Activated CD4-positive, alpha-beta T cell treated with anti-CD3 and anti-CD28 coated beads, Interleukin-2, amount 10 ng/mL, durations not matched to agents 7 days and 5 days (primary cell): ENCODE measurements around the gene ESRRA. TPM values are rescaled to one million over a fixed set of nuclear protein-coding genes. Genes with fewer than 3 reads are reported as not detected.
A peak's percentile ranks its signal among the peaks of the same experiment; 100 is the strongest.
"Not testable (repeated sequence)": the region's sequence is repeated elsewhere in the genome, so short reads cannot be mapped to it uniquely, and the experiment has no call there.

Source experiments
- CTCF ChIA-PET: fragments of 350-600 bp; sonication (Branson Sonifier 250); formaldehyde crosslinking; loops from one replicate; lab custom pipeline; 2021; ENCODE audit warnings: antibody characterized with exemption; lab: Charles Lee
- POLR2A ChIA-PET: fragments of 350-600 bp; sonication (Branson Sonifier 250); formaldehyde crosslinking; loops from one replicate; lab custom pipeline; 2021; ENCODE audit warnings: antibody characterized with exemption; lab: Charles Lee
- DNase-seq: peaks from one replicate; pipeline ENCODE4 v3.0.0-alpha.2; 2020
- H3K27ac Mint-ChIP-seq: one replicate; pipeline ENCODE4 v1.8.0; 2021; ENCODE audit warnings: mild to moderate bottlenecking, moderate library complexity, mixed read lengths
- H3K27me3 Mint-ChIP-seq: one replicate; pipeline ENCODE4 v1.8.0; 2021; ENCODE audit warnings: mixed read lengths
- H3K36me3 Mint-ChIP-seq: one replicate; pipeline ENCODE4 v1.8.0; 2021; ENCODE audit warnings: low read depth, mixed read lengths
- H3K4me1 Mint-ChIP-seq: one replicate; pipeline ENCODE4 v1.8.0; 2021; ENCODE audit warnings: mixed read lengths
- H3K4me3 Mint-ChIP-seq: one replicate; pipeline ENCODE4 v1.8.0; 2021; ENCODE audit warnings: mild to moderate bottlenecking, moderate library complexity, mixed read lengths
- H3K9me3 Mint-ChIP-seq: one replicate; pipeline ENCODE4 v1.8.0; 2021; ENCODE audit warnings: mixed read lengths
- total RNA-seq, 2 experiments: library from RNA; stranded (reverse); gene quantifications; one replicate each; pipeline ENCODE4 v1.2.3, GENCODE V29; 2021

Gene ESRRA
- total RNA-seq, 2 experiments from 2014 or later, result 24.8 to 32.0 TPM

DNA sequence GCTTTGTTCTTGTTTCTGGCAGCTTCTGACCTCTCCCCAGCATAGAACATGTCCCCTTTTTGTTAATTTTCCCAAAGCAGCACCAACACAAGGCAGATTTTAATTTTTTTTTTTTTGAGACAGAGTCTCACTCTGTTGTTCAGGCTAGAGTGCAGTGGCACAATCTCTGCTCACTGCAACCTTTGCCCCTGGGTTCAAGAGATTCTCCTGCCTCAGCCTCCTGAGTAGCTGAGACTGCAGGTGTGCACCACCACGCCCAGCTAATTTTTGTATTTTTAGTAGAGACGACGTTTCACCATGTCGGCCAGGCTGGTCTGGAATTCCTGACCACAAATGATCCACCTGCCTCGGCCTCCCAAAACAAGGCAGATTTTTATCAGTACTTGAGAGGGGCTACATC, 2.5 kb downstream of the ESRRA start:
- peak overlapping the region; percentile 28 for H3K27ac Mint-ChIP-seq
- H3K9me3 Mint-ChIP-seq, DNase-seq, H3K27me3 Mint-ChIP-seq: not testable (repeated sequence)
- H3K4me3 Mint-ChIP-seq, result peak overlapping the region; percentile 87
- ChIA-PET POLR2A (interaction anchor here (0.6 kb wide), 1 partner anchor 10 kb away, joined by 4 read pairs; the partner anchor contains the start of gene PRDX5), CTCF (interaction anchor here (1.2 to 5.3 kb wide), 2 partner anchors 9 to 24 kb away, joined by 3 to 35 read pairs; partner anchors contain the start of genes PRDX5 and TRMT112)
- peaks cover 45% of the 10 kb centered on the region for H3K4me1 Mint-ChIP-seq
- H3K36me3 Mint-ChIP-seq, result peaks cover 16% of the 10 kb centered on the region

- Mint-ChIP-seq H3K36me3 (peaks cover 23% of the 10 kb centered on the region), H3K4me3 (no peak overlapping the region), H3K9me3 (no peaks in the 10 kb centered on the region), H3K27me3 (no peaks in the 10 kb centered on the region), H3K27ac (peak overlapping the region; percentile 65), H3K4me1 (peaks cover 36% of the 10 kb centered on the region)
- POLR2A ChIA-PET, result no interaction called here
- CTCF ChIA-PET, result interaction anchor here (0.6 to 2.5 kb wide), 4 partner anchors 9 to 1352 kb away, joined by 3 to 12 read pairs (median 3); no protein-coding TSS in a partner anchor
- no peak for DNase-seq
These were observed 7.6 kb downstream of the ESRRA start for GRCh38 chr11:64312947-64313346.

DNA sequence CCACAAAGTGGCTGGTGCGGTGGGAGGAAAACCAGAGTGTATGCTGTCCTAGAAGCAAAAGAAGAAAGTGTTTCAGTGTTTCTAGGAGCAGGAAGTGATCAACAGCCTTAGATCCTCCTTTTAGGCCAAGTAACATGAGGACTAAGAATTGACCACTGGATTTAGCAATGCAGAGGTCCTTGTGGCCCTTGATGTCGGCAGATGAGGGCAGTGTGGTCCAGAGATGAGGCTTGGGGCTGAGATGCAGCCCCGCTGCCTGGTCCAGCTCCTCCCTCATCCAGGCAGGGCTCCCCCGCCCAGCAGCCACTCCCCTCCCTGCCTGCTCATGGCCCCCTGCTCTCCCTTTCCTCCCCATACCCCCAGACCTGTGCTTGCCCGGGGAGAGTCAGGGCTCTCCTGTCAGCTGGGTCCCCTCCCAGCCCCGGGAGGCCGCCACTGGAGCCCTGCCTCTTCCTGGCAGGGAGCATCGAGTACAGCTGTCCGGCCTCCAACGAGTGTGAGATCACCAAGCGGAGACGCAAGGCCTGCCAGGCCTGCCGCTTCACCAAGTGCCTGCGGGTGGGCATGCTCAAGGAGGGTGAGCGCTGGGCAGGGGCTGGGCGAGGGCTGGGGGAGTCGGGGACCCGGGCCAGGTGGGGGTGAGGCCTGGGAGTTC, 8.3 kb downstream of the ESRRA start:
- CTCF ChIA-PET, result interaction anchor here (0.6 to 2.5 kb wide), 6 partner anchors 9 to 1352 kb away, joined by 3 to 12 read pairs (median 3); no protein-coding TSS in a partner anchor
- POLR2A ChIA-PET, result no interaction called here

DNA sequence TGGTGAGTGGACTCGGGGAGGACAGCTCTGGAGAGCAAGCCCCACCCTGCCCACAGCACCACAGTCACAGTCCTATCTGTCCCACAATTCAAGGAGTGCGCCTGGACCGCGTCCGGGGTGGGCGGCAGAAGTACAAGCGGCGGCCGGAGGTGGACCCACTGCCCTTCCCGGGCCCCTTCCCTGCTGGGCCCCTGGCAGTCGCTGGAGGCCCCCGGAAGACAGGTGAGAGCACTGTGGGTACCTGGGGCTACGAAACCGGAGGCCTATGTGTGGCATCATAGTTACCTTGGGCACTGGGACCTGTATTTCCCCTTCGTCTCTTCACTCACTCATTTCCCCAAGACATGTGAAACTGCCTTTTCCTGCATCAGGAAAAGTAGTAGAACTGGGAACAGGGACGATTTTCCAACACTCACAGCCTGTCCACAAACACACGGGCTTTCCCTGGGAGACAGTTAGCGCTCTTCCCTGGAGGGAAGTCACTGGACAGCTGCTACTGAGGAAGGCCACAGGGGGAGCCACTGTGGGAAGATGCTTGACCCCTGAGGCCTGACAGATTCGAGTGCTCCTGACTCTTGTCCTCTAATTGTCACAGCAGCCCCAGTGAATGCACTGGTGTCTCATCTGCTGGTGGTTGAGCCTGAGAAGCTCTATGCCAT, 9.0 kb downstream of the ESRRA start:
- H3K4me3 Mint-ChIP-seq, result no peak overlapping the region
- H3K9me3 Mint-ChIP-seq, result no peaks in the 10 kb centered on the region
- ChIA-PET CTCF (interaction anchor here (1.2 to 2.5 kb wide), 3 partner anchors 10 to 18 kb away, joined by 3 to 12 read pairs (median 4); no protein-coding TSS in a partner anchor), POLR2A (no interaction called here)
- H3K4me1 Mint-ChIP-seq, result peaks cover 44% of the 10 kb centered on the region
- DNase-seq, result no peak
- H3K27ac Mint-ChIP-seq, result no peak overlapping the region
- peaks cover 23% of the 10 kb centered on the region for H3K36me3 Mint-ChIP-seq
- H3K27me3 Mint-ChIP-seq, result no peaks in the 10 kb centered on the region

More for the DNA sequence above, 8.3 kb downstream of the ESRRA start:
- H3K9me3 Mint-ChIP-seq, result no peaks in the 10 kb centered on the region
- DNase-seq, result no peak
- H3K36me3 Mint-ChIP-seq, result peaks cover 23% of the 10 kb centered on the region
- no peak overlapping the region for H3K4me3 Mint-ChIP-seq
- no peak overlapping the region for H3K27ac Mint-ChIP-seq
- peaks cover 39% of the 10 kb centered on the region for H3K4me1 Mint-ChIP-seq
- no peaks in the 10 kb centered on the region for H3K27me3 Mint-ChIP-seq

- POLR2A ChIA-PET, result no interaction called here
- Mint-ChIP-seq H3K4me1 (peaks cover 48% of the 10 kb centered on the region), H3K27me3 (no peaks in the 10 kb centered on the region), H3K36me3 (peaks cover 23% of the 10 kb centered on the region), H3K27ac (no peak overlapping the region), H3K4me3 (no peak overlapping the region), H3K9me3 (no peaks in the 10 kb centered on the region)
- CTCF ChIA-PET, result interaction anchor here (1.2 to 2.5 kb wide), 3 partner anchors 11 to 17 kb away, joined by 3 to 12 read pairs (median 4); no protein-coding TSS in a partner anchor
- DNase-seq, result no peak
These were observed 9.7 kb downstream of the ESRRA start for GRCh38 chr11:64314805-64315561.

- DNase-seq, H3K9me3 Mint-ChIP-seq, H3K27me3 Mint-ChIP-seq: not testable (repeated sequence)
- CTCF ChIA-PET, result interaction anchor here (2.8 to 5.0 kb wide), 3 partner anchors 10 to 110 kb away, joined by 19 to 54 read pairs (median 35); partner anchors contain the start of genes ESRRA and FERMT3
- H3K27ac Mint-ChIP-seq, result peak overlapping the region; percentile 99
- POLR2A ChIA-PET, result interaction anchor here (0.6 to 1.1 kb wide), 2 partner anchors 11 to 413 kb away, joined by 3 to 5 read pairs; partner anchors contain the start of gene ESRRA
- peaks cover 26% of the 10 kb centered on the region for H3K36me3 Mint-ChIP-seq
- H3K4me3 Mint-ChIP-seq, result peak overlapping the region; percentile 94
- peaks cover 44% of the 10 kb centered on the region for H3K4me1 Mint-ChIP-seq
These were observed 10.6 kb downstream of the ESRRA start for GRCh38 chr11:64315667-64316526.

DNA sequence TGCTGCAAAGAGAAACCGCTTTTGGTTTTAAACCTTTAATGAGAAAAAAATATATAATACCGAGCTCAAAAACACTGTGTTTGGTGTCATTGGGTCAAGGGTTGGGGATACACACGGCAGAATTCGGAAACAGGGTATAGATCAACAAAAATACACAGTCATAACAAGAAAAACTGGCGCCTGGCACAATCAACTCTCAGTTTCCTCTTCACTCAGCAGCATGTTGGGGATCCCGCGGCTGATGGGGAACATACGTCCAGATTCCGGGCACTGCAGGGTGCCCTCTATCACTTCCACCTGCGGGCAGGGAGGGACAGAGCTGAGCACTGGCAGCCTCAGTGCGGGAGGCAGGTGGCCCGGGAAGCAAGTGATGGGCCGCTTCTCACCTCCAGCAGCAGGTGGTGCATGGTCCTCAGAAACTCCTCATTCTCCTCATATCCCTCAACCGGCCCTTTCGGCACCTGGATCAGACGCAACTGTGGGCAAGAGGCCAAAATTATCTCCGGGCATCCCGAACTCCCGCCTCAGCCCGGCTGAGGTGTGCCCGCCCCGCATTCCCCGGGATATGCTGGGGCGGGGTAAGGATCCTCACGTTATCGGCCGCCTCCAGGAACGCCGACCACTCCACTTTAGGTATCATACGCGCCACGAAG, 11.5 kb downstream of the ESRRA start:
- Mint-ChIP-seq H3K9me3 (no peaks in the 10 kb centered on the region), H3K4me3 (peak overlapping the region; percentile 94), H3K27me3 (no peaks in the 10 kb centered on the region), H3K4me1 (peaks cover 44% of the 10 kb centered on the region), H3K36me3 (peaks cover 32% of the 10 kb centered on the region), H3K27ac (peak overlapping the region; percentile 99)
- ChIA-PET POLR2A (interaction anchor here (0.6 to 1.4 kb wide), 7 partner anchors 12 to 1335 kb away, joined by 3 to 12 read pairs (median 5); partner anchors contain the start of genes BAD, ESRRA and FERMT3), CTCF (interaction anchor here (0.7 to 5.0 kb wide), 18 partner anchors 11 to 132 kb away, joined by 3 to 54 read pairs (median 5); partner anchors contain the start of genes ESRRA, FERMT3, PLCB3 and STIP1)
- DNase-seq, result peak; percentile 45

GRCh38 chr11:64317325-64317960, 12.1 kb downstream of the ESRRA start, which contains the start of gene TRMT112:
Gene TRMT112 (minus strand): TSS chr11:64317559. CDS start chr11:64317526, 33 bp downstream.
- peak within 1 kb of the TSS; percentile 94 for H3K4me3 Mint-ChIP-seq
- CTCF ChIA-PET, result interaction anchor here (0.7 to 5.0 kb wide), 22 partner anchors 10 to 317 kb away, joined by 3 to 54 read pairs (median 4); partner anchors contain the start of genes ESRRA, FERMT3, PLCB3 and STIP1
- POLR2A ChIA-PET, result interaction anchor here (0.5 to 1.4 kb wide), 9 partner anchors 10 to 1334 kb away, joined by 3 to 12 read pairs (median 4); partner anchors contain the start of genes BAD, ESRRA and FERMT3
- peaks cover 43% of the 10 kb centered on the region for H3K4me1 Mint-ChIP-seq
- peak within 1 kb of the TSS; percentile 99 for H3K27ac Mint-ChIP-seq
- H3K27me3 Mint-ChIP-seq, result no peaks in the 10 kb centered on the region
- peak; percentile 99 for DNase-seq
- H3K36me3 Mint-ChIP-seq, result peaks cover 31% of the 10 kb centered on the region
- no peaks in the 10 kb centered on the region for H3K9me3 Mint-ChIP-seq

DNA sequence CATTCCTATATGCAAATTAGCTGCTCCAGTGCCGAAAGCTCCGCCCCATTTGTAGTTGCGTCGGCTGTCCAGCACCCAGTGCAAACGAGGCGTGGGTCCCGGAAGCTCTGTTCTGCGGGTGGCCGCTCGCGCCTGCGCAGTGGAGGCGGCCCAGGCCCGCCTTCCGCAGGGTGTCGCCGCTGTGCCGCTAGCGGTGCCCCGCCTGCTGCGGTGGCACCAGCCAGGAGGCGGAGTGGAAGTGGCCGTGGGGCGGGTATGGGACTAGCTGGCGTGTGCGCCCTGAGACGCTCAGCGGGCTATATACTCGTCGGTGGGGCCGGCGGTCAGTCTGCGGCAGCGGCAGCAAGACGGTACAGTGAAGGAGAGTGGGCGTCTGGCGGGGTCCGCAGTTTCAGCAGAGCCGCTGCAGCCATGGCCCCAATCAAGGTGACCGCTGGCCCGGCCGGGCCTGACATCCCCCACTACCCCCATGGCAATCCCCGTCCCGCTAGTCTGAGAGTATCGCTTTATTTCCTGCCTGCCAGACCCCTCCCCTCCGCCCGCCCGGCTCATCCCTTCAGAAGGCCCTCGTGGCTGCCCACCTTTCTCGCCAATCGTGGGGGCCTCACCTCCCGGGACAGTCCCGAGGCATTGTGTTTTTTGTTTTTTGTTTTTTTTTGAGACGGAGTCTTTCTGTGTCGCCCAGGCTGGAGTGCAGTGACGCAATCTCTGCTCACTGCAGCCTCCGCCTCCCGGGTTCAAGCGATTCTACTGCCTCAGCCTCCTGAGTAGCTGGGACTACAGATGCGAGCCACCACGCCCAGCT, 12.8 kb downstream of the ESRRA start, which contains the start of gene PRDX5:
Gene PRDX5 (plus strand): TSS at position 161 of the 805 bp plus-strand sequence. CDS start 95 bp downstream, at position 256.
- peak; percentile 96 for DNase-seq
- Mint-ChIP-seq H3K4me3 (peak within 1 kb of the TSS; percentile 94), H3K27ac (peak within 1 kb of the TSS; percentile 99), H3K4me1 (peaks cover 35% of the 10 kb centered on the region), H3K9me3 (no peaks in the 10 kb centered on the region), H3K27me3 (no peaks in the 10 kb centered on the region), H3K36me3 (peaks cover 26% of the 10 kb centered on the region)
- POLR2A ChIA-PET, result interaction anchor here (0.5 to 1.4 kb wide), 7 partner anchors 11 to 131 kb away, joined by 3 to 12 read pairs (median 5); partner anchors contain the start of genes BAD and FERMT3
- CTCF ChIA-PET, result interaction anchor here (0.6 to 5.0 kb wide), 22 partner anchors 9 to 318 kb away, joined by 3 to 54 read pairs (median 4); partner anchors contain the start of genes ESRRA, FERMT3, PLCB3 and STIP1
